HepG2 (cell line): ENCODE results near the gene C2orf42. TPM values are rescaled to one million over a fixed set of nuclear protein-coding genes. Genes with fewer than 3 reads are reported as not detected.

ENCODE experiments used
- FLYWCH1 ChIP-seq: sonication (generic); formaldehyde crosslinking; IDR thresholded peaks from 2 replicates; pipeline ENCODE4 v1.8.1; 2023; ENCODE audit warnings: mild to moderate bottlenecking, missing genetic modification reagents
- FOXO1 ChIP-seq: sonication (generic); formaldehyde crosslinking; IDR thresholded peaks from 2 replicates; pipeline ENCODE4 v1.4.0; 2020; ENCODE audit warnings: missing genetic modification reagents
- GZF1 ChIP-seq: sonication (generic); formaldehyde crosslinking; IDR thresholded peaks from 2 replicates; pipeline ENCODE4 v1.5.1; 2020; ENCODE audit warnings: mild to moderate bottlenecking, missing genetic modification reagents
- JUN ChIP-seq: sonication (generic); formaldehyde crosslinking; IDR thresholded peaks from 2 replicates; pipeline ENCODE4 v1.4.0; 2020; ENCODE audit warnings: mild to moderate bottlenecking, missing genetic modification reagents
- MXD3 ChIP-seq: IDR thresholded peaks from 2 replicates; pipeline ENCODE4 v1.6.1; 2016; ENCODE audit warnings: mild to moderate bottlenecking, missing biosample characterization, missing genetic modification reagents
- PHF20 ChIP-seq: sonication (generic); formaldehyde crosslinking; IDR thresholded peaks from 2 replicates; pipeline ENCODE4 v1.5.0; 2020; ENCODE audit warnings: mild to moderate bottlenecking, missing genetic modification reagents
- STAT6 ChIP-seq: sonication (generic); formaldehyde crosslinking; IDR thresholded peaks from 2 replicates; pipeline ENCODE4 v1.4.0; 2020; ENCODE audit warnings: missing genetic modification reagents, mild to moderate bottlenecking, borderline replicate concordance
- TEAD2 ChIP-seq: sonication (generic); formaldehyde crosslinking; IDR thresholded peaks from 2 replicates; pipeline ENCODE4 v1.9.0; 2021; ENCODE audit warnings: missing genetic modification reagents
- ZBTB10 ChIP-seq: sonication (generic); formaldehyde crosslinking; IDR thresholded peaks from 2 replicates; pipeline ENCODE4 v1.4.0; 2020; ENCODE audit warnings: missing genetic modification reagents, borderline replicate concordance
- ZBTB21 ChIP-seq: sonication (generic); formaldehyde crosslinking; IDR thresholded peaks from 2 replicates; pipeline ENCODE4 v1.4.0; 2020; ENCODE audit warnings: missing genetic modification reagents
- ZNF136 ChIP-seq: sonication (generic); formaldehyde crosslinking; IDR thresholded peaks from 2 replicates; pipeline ENCODE4 v1.8.1; 2022; ENCODE audit warnings: low read depth, mild to moderate bottlenecking, moderate library complexity, missing genetic modification reagents
- ZNF496 ChIP-seq: sonication (generic); formaldehyde crosslinking; IDR thresholded peaks from 2 replicates; pipeline ENCODE4 v1.8.1; 2023; ENCODE audit warnings: mild to moderate bottlenecking, moderate library complexity, missing genetic modification reagents; ENCODE audit not compliant: insufficient replicate concordance
- ZNF646 ChIP-seq: sonication (generic); formaldehyde crosslinking; IDR thresholded peaks from 2 replicates; pipeline ENCODE4 v1.9.0; 2021; ENCODE audit warnings: mild to moderate bottlenecking, missing genetic modification reagents
- ZNF761 ChIP-seq: sonication (generic); formaldehyde crosslinking; conservative IDR thresholded peaks from 2 replicates; pipeline ENCODE4 v1.4.0; 2020; ENCODE audit warnings: mild to moderate bottlenecking, missing genetic modification reagents
- polyA plus RNA-seq, 8 experiments: library from polyadenylated mRNA; depleted of rRNA in 3 of 8; stranded (reverse) in 7 of 8; unstranded in 1 of 8; fragments of >200 nt; fragmentation: Illumina TruSeq in 4 of 8; extraction: Trizol in 4 of 8; gene quantifications; 2 replicates each; pipeline versions ENCODE4 v1.2.1 to v1.2.3, GENCODE V29; 2011 to 2016; ENCODE audit warnings: low read depth in 4 of 8, missing spikeins in 1 of 8, mixed read lengths in 1 of 8; ENCODE audit not compliant: insufficient read depth in 1 of 8
- total RNA-seq, 5 experiments: library from RNA; depleted of rRNA; stranded (reverse); fragments of >200 nt; fragmentation: Illumina TruSeq; extraction: Trizol; gene quantifications; 2 replicates each; pipeline ENCODE4 v1.2.3, GENCODE V29; 2016; ENCODE audit warnings: low read depth in 1 of 5

The C2orf42 gene
- total and polyA plus RNA-seq, 2 of the 13 experiments (the other 11 are each of a cell fraction or from before 2014, with no cell fraction given), result 9.3 to 9.9 TPM

GRCh38 chr2:70132244-70133126 lies 58.3 kb downstream of the C2orf42 start (continued):
- peak; percentile 80 for TF ChIP-seq ZNF761 (CRISPR knock-in tag)
- no peak for TF ChIP-seq TEAD2 (CRISPR knock-in tag)
- TF ChIP-seq ZNF496 (CRISPR knock-in tag), result no peak
- no peak for TF ChIP-seq GZF1
- no peak for TF ChIP-seq ZNF646 (CRISPR knock-in tag)
- TF ChIP-seq PHF20 (CRISPR knock-in tag), result peak; percentile 25; the same call in 1 of the 2 replicates
- no peak for TF ChIP-seq MXD3 (CRISPR knock-in tag)
- TF ChIP-seq FOXO1 (CRISPR knock-in tag), result no peak
- no peak for TF ChIP-seq JUN (CRISPR knock-in tag)
- TF ChIP-seq ZBTB21 (CRISPR knock-in tag), result no peak
- 0 out of 2 replicates have a peak, but pooled peaks have one; percentile 71 for TF ChIP-seq STAT6 (CRISPR knock-in tag)
- TF ChIP-seq FLYWCH1 (CRISPR knock-in tag), result no peak
- TF ChIP-seq ZBTB10 (CRISPR knock-in tag), result no peak
- TF ChIP-seq ZNF136 (CRISPR knock-in tag), result no peak; the same call in none of the 2 replicates
